GM18507 (cell line): Measurements from ENCODE around the gene REPS1.
"Not testable (repeated sequence)": the region's sequence is repeated elsewhere in the genome, so short reads cannot be mapped to it uniquely, and the experiment has no call there.

Experiments used
- DNase-seq: peaks from one replicate; pipeline ENCODE4 v3.0.0; 2011; ENCODE audit warnings: low read depth; ENCODE audit not compliant: insufficient read length; ENCODE audit errors: extremely low spot score
- FAIRE-seq: peaks from 2 replicates; lab custom pipeline; 2011; peaks lifted over from hg19 to GRCh38; lab: Jason Lieb, UNC

REPS1 gene

DNA sequence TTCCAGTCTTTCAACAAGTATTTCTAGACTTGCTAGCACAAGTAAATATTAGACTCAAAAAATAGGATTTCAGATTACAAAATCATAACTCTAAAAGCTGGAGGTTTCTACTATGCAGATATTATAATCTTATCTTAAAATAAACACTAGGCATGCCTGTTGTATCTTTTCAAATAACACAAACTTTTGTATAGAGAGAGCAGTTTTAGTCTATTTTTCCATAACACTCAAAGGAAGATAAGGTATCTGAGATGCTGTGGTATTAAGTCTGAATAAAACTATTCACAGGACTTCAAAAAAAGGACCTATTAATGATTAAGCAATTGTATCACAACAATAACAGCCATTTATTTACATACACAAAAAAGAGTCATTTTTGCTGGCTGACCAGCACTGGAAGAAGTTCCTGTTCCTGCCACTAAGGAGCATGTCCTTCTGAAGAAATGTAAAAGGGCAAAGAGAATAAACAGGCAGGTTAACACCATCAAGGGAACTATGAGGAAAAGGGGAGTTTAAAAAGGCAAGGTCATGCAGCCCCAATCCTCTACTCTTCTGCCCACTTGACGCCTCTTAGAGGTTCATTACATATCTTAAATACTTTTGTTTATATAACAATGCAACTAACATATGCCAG, 39.4 kb downstream of the REPS1 start:
- DNase-seq, result no peak
- no peak for FAIRE-seq

DNA sequence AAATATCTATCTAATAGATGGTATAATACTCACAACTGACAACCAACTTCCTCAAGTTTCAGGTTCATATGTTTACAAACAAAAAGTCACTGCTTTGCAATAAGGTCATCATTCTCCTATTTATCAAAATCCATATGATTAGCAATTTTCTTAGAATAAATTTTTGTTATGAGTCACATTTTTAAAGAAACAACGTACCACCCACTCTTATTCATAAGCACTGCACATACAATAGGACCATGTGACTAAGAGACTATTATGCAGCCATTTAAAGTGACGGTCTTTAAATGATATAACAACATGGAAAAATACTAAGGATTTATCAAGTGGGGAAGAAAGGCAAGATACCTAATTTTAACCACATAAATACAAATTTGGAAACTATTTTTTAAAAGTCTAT, 40.0 kb downstream of the REPS1 start:
- DNase-seq (no peak), FAIRE-seq (no peak)

DNA sequence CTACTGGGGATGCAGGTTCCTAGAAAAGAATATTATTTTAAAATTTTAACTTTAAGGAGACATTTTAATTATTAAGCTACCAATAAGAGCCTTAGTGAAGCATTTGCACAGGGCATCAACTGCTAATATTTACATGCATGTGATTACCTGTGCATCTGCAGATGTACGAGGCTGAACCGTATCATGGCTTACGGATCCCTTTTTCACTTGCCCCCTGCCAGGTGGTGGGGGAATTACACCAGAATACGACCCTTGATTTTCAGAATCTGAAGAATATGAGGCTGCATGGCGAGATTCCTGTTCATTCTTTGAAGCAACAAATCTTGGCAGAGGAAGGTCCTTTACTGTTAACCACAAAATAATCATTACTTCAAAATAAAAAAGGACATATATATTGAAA, 42.7 kb downstream of the REPS1 start:
- no peak for DNase-seq

DNA sequence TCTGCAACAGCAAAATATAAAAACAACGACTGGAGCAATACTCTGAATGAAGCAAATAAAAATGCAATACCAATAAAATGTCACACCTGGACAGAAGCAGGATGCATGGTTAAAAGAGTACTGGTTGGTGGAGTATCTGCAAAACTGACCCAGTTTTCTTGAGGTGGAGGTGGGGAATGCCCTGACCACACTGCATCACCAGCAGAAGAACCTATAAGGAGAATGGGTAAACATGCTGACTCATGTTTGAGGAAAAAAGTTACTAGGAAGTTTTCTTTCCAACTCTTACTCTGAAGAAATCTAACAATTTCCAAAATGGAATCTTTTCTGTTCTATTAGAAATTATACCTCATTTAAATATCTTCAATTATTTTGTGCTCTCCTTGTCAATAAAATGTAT, 43.6 kb downstream of the REPS1 start:
- no peak for DNase-seq
- FAIRE-seq, result peak; percentile 75

More for the DNA sequence above, 42.7 kb downstream of the REPS1 start:
- FAIRE-seq, result no peak

DNA sequence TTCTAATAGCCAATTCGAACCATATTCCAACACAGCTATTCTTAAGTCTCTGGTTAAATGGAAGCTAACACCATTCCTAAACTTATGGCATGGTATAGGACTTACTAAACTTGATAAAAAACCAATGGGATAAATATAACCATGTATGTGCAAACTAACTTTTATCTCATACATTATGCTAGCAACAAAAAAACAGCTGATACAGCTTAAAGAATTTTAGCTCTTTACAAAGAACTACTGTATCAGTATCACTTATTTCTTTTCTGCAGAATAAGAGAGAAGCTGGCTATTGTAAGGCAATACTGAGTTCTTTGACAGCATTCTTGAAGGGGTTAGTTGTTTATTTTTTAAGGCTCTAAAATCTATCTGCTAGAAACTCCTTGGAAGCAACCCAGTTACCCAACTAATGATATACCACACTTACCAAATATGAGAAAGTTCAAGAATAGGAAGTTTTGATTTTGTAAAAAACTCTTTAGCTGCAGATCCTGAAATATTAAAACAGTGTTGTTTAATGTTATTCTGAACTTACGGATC, 44.9 kb downstream of the REPS1 start:
- no peak for DNase-seq

DNA sequence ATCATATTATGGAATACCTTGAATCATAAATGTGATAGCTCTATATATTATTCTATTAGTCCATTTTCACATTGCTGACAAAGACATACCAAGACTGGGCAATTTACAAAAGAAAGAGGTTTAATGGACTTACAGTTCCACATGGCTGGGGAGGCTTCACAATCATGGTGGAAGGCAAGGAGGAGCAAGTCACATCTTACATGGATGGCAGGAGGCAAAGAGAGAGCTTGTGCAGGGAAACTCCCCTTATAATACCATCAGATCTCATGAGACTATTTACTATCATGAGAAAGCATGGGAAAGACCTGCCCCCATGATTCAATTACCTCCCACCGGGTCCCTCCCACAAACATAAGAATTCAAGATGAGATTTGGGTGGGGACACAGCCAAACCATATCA, 51.2 kb downstream of the REPS1 start:
- not testable (repeated sequence) for FAIRE-seq, DNase-seq

More for the DNA sequence above, 44.9 kb downstream of the REPS1 start:
- FAIRE-seq, result peak; percentile 60

DNA sequence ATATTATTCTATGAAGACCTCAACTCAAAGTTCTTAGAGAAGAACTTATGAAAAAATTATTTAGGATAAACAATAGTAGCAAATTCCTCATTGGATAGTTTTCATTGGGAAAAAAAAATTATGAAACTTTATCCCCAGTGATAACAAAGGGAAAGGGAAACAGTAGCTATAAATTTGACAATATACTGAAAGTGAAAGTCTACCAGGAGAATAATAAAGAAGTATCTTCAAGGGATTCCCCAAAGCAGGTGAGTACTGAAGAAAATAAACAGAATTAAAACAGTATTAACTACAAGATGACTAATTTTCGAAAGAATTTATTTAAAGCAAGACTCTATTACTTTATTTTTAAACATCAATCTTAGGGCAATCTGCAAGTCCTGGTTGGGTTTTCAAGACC, 56.4 kb downstream of the REPS1 start:
- DNase-seq (no peak), FAIRE-seq (no peak)

DNA sequence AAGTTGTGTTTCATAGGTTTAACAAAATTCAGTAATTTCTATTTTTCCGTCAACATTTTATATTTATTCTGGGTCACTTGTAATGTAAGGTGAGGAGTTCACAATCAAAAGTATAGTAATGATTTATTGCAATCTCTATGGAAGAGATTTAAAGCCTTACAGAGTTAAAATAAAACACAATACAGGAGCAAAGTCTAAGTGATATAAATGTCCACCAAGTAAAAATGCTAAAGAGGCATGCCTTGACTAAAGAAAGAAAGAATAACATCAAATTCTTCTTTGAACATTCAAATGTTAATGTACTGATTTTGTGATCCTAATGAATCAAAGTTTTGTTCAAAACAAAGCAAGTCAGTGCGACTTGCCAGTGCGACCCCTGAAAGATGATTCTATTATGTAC, 61.5 kb downstream of the REPS1 start:
- DNase-seq, result no peak

DNA sequence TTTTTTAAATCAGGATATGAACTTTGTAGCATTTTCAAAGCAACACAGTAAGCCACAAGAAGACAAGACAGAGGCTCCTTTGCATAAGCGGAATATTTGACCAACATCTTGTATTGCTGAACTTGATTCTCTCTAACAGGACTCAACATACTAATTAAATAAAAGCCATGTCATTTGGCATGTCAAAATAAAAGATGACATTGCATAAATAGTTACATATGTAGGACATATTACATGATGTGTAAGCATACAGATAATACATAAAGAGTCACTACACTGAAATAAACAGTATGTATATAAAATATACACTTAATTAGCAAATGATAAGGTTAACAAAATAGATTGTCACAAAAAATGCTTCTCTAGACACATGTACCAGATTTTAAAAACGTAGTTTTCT, 62.2 kb downstream of the REPS1 start:
- no peak for DNase-seq
- no peak for FAIRE-seq

More for the DNA sequence above, 61.5 kb downstream of the REPS1 start:
- FAIRE-seq, result no peak

DNA sequence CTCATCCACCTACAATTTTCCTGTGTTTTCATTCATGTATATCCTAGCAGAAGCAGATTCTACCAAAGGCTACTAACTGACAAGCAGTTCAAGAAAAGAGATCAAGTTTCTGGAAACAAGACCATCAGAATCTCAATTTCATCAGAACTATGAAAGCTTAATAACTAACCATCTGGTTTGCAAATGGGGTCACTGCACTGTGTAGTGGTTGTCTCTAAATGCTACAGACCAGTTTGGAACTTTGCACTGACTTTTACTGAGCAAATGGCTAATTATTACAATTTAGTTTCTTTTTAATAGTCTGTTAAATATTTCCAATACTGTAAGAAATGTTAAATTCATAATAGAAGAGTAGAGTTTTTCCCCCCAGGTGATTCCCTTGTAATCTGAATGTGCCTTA, 64.5 kb downstream of the REPS1 start:
- FAIRE-seq (peak; percentile 47), DNase-seq (no peak)

DNA sequence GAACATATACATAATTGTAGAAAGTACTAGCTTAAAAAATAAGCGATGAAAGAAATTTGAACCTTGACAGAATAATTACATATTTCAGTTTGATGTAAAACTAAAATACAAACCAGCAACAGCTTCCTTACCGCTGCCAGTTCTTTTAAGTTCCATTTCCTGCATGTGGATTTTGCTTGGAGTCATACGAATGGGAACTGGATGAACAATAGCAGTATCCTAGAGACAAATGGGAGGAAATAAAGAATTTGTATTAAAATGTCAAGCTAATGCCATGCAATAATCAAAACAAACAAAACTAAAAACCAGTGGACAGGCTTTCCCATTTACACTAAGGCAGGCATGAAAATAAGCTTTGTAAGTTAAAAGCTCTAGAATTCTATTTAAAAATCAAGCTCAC, 67.1 kb downstream of the REPS1 start:
- FAIRE-seq (no peak), DNase-seq (no peak)

DNA sequence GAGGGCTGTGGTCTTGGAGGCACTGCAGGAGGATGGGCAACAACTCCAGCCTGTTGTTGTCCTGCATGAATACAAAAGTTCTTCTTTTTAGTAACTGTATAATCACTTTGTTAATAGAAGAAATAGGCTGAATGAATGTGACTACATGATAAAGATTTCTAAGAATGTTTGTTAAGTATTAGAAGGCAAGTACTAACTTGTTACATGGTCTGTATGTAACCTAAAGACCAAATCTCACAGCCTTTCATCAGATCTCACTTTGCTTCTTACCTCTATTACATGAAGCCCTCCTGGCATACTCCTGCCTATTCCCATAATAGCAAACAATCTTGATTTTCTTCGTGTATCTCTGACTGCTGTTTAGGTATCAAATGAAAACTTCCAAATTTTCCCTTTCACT, 73.4 kb downstream of the REPS1 start:
- no peak for DNase-seq
- peak; percentile 24 for FAIRE-seq

DNA sequence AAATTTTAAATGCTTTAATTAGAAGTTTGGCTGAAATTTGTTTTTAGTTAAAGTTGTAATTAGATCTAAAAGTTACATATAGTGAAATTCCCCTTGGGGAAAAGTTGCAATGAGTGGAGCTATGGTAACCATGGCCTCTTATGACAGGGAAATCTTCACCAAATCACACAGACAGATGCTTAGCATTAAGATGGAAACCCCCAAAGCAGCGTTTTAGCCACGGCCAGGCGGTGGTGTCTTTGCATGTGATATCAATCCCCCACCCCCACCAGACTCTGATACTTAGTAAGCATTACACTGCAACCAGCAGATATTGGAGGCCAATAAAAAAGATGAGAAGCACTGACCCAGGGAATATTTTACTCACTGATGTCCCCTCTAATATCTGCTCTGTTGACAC, 75.7 kb downstream of the REPS1 start:
- FAIRE-seq, result no peak
- no peak for DNase-seq

DNA sequence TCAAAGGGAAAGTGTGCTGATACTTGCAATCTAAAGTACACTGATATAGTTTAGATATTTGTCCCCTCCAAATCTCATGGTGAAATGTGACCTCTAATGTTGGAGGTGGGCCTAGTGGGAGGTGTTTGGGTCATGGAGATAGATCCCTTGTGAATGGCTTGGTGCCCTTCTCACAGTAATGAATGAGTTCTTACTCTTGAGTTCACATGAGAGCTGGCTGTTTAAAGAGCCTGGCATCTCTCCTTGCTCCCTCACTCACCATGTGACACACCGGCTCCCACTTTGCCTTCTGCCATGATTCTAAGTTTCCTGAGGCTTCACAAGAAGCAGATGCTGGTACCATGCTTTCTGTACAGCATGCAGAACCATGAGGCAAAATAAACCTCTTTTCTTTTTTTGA, 78.1 kb downstream of the REPS1 start:
- no peak for DNase-seq
- no peak for FAIRE-seq

DNA sequence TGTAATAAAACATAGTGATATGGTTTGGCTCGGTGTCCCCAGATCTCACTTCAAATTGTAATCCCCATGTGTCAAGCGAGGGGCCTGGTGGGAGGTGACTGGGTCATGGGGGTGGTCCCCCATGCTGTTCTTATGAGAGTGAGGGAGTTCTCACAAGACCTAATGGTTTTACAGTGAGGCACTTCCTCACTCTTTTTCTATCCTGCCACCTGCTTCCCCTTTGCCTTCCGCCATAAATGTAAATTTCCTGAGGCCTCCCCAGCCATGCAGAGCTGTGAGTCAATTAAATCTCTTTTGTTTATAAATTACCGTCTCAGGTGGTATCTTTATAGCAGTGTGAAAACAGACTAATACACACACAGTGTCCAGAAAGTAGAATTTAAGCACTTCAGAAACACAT, 78.5 kb downstream of the REPS1 start:
- DNase-seq (no peak), FAIRE-seq (peak; percentile 46)

DNA sequence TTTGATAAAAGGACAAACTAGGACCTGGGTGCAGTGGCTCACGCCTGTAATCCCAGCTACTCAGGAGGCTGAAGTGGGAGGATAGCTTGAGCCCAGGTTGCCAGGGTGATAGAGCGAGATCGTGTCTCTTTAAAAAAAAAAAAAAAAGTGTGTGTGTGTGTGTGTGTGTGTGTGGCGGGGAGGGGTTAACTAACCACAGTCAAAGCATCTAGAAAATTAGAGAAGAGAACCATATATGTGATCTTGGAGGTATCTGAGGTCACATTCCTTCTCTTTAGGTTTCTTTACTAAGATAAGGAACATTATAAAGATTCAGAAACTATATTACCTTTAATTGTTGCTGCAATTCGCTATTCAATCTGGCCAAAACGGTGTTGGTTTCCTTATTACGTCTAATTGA, 80.9 kb downstream of the REPS1 start:
- DNase-seq (no peak), FAIRE-seq (no peak)

DNA sequence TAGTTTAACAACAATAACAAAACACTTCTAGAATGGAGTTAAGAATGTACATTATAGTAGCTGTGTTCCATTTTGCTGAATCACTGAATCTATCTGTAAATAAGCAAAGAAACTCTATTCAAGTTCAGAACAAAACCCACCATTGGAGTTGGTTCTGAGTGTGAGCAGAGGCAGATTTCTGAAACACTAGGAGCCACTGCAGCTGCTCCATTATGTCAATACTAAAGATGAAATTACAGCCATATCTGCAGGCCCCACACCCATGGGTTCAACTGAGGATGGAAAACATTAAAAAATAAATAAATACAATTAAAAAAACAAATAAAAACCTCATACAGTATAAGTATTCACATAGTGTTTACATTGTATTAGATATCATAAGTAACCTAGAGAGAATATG, 91.0 kb downstream of the REPS1 start:
- FAIRE-seq (no peak), DNase-seq (no peak)

DNA sequence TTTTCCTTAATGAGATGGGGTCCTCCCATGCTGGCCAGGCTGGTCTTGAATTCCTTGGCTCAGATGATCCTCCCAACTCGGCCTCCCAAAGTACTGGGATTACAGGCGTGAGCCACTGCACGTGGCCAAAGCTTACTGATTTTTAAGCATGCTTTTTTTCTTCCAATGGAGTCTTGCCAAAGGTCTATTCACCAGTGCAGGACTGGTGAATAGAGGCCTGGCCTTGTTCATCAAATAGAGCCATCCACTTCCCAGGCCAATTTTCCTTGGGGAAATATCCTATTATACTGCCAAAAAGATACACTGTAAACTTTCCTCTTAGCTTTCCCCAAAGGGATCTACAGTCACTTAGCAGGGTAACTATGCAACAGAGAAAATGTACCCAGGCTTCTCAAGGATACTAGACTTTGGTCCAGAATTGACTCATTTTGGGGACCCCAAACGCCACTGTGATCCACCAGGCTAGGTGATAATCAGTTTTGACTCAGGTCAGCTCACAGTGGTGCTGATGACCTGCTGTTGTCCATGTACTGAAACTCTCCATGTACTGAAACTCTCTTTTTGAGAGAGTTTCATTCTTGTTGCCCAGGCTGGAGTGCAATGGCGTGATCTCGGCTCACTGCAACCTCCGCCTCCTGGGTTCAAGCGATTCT, 91.8 kb downstream of the REPS1 start:
- FAIRE-seq (no peak), DNase-seq (no peak)

DNA sequence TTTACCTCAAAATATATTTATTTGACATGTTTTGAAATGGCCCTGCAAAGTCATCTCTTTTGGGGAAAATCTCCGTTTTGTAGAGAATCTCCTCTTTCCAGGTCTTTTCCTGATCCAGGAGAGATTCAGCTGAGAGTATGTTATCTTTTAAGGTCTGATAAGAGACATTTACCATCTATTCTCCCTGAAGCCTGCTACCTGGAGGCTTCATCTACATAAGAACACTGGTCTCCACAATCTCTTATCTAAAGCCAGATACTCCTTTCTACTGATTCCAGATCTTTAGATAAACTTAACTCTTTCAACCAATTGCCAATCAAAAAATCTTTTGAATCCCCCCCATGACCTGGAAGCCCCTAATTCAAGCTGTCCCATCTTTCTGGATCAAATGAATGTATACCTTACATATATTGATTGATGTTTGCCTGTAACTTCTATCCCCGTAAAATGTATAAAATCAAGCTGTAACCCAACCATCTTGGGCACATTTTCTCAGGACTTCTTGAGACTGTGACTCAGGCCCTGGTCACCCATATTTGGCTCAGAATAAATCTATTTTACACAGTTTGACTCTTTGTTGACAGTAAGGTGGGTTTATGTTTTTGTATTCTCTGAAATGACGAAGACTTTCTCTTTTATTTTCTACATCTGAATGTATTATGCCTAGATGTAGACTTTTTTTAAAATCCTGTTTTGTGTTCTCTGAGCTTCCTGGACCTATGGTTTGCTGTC, 96.6 kb downstream of the REPS1 start:
- FAIRE-seq (no peak), DNase-seq (no peak)

DNA sequence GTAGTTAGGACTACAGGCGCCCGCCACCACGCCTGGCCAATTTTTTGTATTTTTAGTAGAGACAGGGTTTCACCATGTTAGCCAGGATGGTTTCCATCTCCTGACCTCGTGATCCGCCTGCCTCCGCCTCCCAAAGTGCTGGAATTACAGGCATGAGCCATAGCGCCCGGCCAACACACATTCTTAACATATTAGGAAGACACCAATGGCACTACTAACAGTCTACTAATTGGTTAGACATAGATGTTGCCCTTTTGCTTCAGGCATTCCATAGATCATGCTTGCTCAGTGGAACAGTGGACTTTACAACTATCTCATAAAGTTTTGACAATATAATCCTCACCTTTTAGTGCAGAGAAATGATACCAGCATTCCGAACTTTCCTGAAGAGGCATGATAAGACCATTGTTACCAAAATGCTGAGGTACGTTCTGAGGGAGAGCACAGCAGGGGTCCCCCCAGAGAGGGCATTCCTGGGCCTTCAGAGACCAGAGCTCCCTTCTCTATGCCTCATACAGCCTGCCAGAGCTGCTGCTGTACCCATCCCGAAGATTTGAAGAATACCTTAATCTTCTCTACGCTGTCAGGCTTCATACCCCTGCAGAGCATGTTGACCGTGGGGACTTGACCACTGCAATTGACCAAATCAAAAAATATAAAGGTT, 102.8 kb downstream of the REPS1 start:
- FAIRE-seq (no peak), DNase-seq (no peak)
